Neural cell (in vitro differentiated cells): Measurements from ENCODE around the gene OBSCN. TPM values are rescaled to one million over a fixed set of nuclear protein-coding genes. Genes with fewer than 3 reads are reported as not detected.

Source experiments
- H2AFZ ChIP-seq: fragments of 200-600, 300-800 bp; sonication (generic), shearing (Covaris generic); 2 replicates; pipeline ENCODE4 v1.6.0; 2014; ENCODE audit warnings: low read depth, mild to moderate bottlenecking, antibody characterized with exemption, low read length, moderate library complexity
- H3F3A ChIP-seq: fragments of 200-600 bp; shearing (Covaris generic); 2 replicates; pipeline ENCODE4 v1.6.1; 2016; ENCODE audit warnings: mild to moderate bottlenecking, moderate library complexity, mixed read lengths, antibody characterized with exemption, low read length; ENCODE audit not compliant: insufficient read depth, poor library complexity, severe bottlenecking
- H3K27ac ChIP-seq: fragments of 200-600, 300-800 bp; sonication (generic), shearing (Covaris generic); 2 replicates; pipeline ENCODE4 v1.5.1; 2014; ENCODE audit warnings: mild to moderate bottlenecking, low read length, moderate library complexity
- H3K27me3 ChIP-seq: fragments of 300-800, 200-600 bp; sonication (generic), shearing (Covaris generic); 2 replicates; pipeline ENCODE4 v1.6.0; 2014; ENCODE audit warnings: mild to moderate bottlenecking, low read depth, low read length, moderate library complexity; ENCODE audit not compliant: insufficient read depth
- H3K36me3 ChIP-seq: fragments of 300-800, 200-600 bp; sonication (generic), shearing (Covaris generic); 2 replicates; pipeline ENCODE4 v1.5.1; 2014; ENCODE audit warnings: mild to moderate bottlenecking, antibody characterized with exemption, low read length, moderate library complexity; ENCODE audit not compliant: insufficient read depth
- H3K4me2 ChIP-seq: fragments of 300-800, 200-600 bp; sonication (generic), shearing (Covaris generic); 2 replicates; pipeline ENCODE4 v1.6.0; 2014; ENCODE audit warnings: mild to moderate bottlenecking, low read length
- H3K4me3 ChIP-seq: fragments of 300-800, 200-600 bp; sonication (generic), shearing (Covaris generic); 2 replicates; pipeline ENCODE4 v1.5.1; 2014; ENCODE audit warnings: mild to moderate bottlenecking, low read length, moderate library complexity
- H3K79me2 ChIP-seq: fragments of 200-600 bp; shearing (Covaris generic); replicated peaks from 2 replicates; pipeline ENCODE4 v1.6.0; 2014; ENCODE audit warnings: mild to moderate bottlenecking, low read length, moderate library complexity; ENCODE audit not compliant: insufficient read depth
- H3K9ac ChIP-seq: fragments of 300-800, 200-600 bp; sonication (generic), shearing (Covaris generic); 2 replicates; pipeline ENCODE4 v1.6.1; 2016; ENCODE audit warnings: mild to moderate bottlenecking, low read length, mixed read lengths
- H3K9me2 ChIP-seq: fragments of 200-600 bp; shearing (Covaris generic); 2 replicates; pipeline ENCODE4 v1.6.1; 2016; ENCODE audit warnings: mild to moderate bottlenecking, low read length, mixed read lengths; ENCODE audit not compliant: insufficient read depth
- H3K9me3 ChIP-seq: fragments of 200-600, 300-800 bp; sonication (generic), shearing (Covaris generic); 2 replicates; pipeline ENCODE4 v1.6.1; 2016; ENCODE audit warnings: mild to moderate bottlenecking, mixed run types, low read length, moderate library complexity, mixed read lengths
- H4K20me1 ChIP-seq: fragments of 200-600 bp; shearing (Covaris generic); 2 replicates; pipeline ENCODE4 v1.6.1; 2016; ENCODE audit warnings: mild to moderate bottlenecking, mixed run types; ENCODE audit not compliant: insufficient read depth
- EP300 ChIP-seq: fragments of 450-650 bp; conservative IDR thresholded peaks from 2 replicates; pipeline ENCODE4 v1.6.1; 2014; ENCODE audit warnings: antibody characterized with exemption, mild to moderate bottlenecking, moderate library complexity; ENCODE audit not compliant: poor library complexity, severe bottlenecking
- EZH2 ChIP-seq: fragments of 200-600, 300-800 bp; shearing (Covaris generic), sonication (generic); IDR thresholded peaks from 2 replicates; pipeline ENCODE4 v1.6.1; 2014; ENCODE audit warnings: antibody characterized with exemption, low read length, borderline replicate concordance, mild to moderate bottlenecking; ENCODE audit not compliant: insufficient read depth, poor library complexity, severe bottlenecking
- MXI1 ChIP-seq: fragments of 450-650 bp; conservative IDR thresholded peaks from 2 replicates; pipeline ENCODE4 v1.6.1; 2014; ENCODE audit warnings: antibody characterized with exemption, mild to moderate bottlenecking; ENCODE audit not compliant: poor library complexity, severe bottlenecking
- POLR2AphosphoS5 ChIP-seq: IDR thresholded peaks from 2 replicates; pipeline ENCODE4 v1.6.1; 2012
- RAD21 ChIP-seq: fragments of 450-650 bp; conservative IDR thresholded peaks from 2 replicates; pipeline ENCODE4 v1.6.1; 2014; ENCODE audit warnings: antibody characterized with exemption, mild to moderate bottlenecking, moderate library complexity
- SMC3 ChIP-seq: fragments of 450-650 bp; conservative IDR thresholded peaks from 2 replicates; pipeline ENCODE4 v1.6.1; 2014; ENCODE audit warnings: antibody characterized with exemption, mild to moderate bottlenecking, moderate library complexity; ENCODE audit not compliant: poor library complexity
- TAF1 ChIP-seq: IDR thresholded peaks from 2 replicates; pipeline ENCODE4 v1.6.1; 2012; ENCODE audit warnings: low read depth
- polyA plus RNA-seq: library from polyadenylated mRNA; depleted of rRNA; stranded (reverse); fragments of >200 nt; gene quantifications from 2 replicates; pipeline ENCODE4 v1.2.3, GENCODE V29; 2014
- TF ChIP-seq, protein P1 (sequence below): IDR thresholded peaks from 2 replicates; pipeline ENCODE4 v1.6.1; 2012; ENCODE audit warnings: borderline replicate concordance
- TF ChIP-seq, protein P2 (sequence below): fragments of 450-650 bp; IDR thresholded peaks from 2 replicates; pipeline ENCODE4 v1.5.1; 2014; ENCODE audit warnings: antibody characterized with exemption, mild to moderate bottlenecking, moderate library complexity; ENCODE audit not compliant: poor library complexity, severe bottlenecking

OBSCN gene
- polyA plus RNA-seq, 1 donor from 2014 or later: 7.2 TPM

DNA sequence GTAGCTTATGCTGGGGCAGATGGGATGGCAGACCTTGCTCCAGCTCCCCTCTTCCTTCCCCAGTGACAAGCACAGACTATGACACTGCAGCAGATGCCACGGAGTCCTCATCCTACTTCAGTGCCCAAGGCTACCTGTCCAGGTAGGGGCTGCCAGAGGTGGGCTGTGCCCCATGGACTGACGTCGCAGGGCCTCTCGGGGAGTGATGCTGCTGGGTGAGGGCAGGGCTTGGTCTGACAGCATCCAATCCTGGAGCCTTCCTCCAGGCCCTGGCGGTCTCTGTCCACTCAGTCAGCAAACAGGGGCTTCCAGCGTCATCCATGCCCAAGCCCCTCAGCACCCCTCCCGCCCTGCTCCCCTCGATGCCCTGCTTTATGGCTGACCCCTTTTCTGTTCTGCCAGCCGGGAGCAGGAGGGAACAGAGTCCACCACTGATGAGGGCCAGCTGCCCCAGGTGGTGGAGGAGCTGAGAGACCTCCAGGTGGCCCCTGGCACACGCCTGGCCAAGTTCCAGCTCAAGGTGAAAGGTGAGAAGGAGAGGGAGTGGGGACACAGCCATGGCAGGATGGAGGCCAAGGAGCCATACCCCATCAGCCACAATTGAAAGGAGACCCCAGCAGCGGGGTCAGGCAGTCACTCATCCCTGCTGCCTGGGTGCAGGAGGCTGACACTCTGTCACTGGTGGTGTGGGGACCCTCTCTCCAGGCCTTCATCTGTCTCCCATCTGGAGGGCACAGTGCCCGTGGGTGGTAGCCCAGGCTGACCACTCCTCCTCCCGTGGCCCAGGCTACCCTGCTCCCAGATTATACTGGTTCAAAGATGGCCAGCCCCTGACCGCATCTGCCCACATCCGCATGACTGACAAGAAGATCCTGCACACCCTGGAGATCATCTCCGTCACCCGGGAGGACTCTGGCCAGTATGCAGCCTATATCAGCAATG is 125.2 kb downstream of the OBSCN start:
- no peaks in the 10 kb centered on the region for H3K9me2 ChIP-seq
- no peak overlapping the region for H2AFZ ChIP-seq
- no peaks in the 10 kb centered on the region for H3K9me3 ChIP-seq
- H4K20me1 ChIP-seq: no peaks in the 10 kb centered on the region
- H3K4me3 ChIP-seq: no peak overlapping the region
- H3K4me2 ChIP-seq: no peak overlapping the region
- H3K36me3 ChIP-seq: no peaks in the 10 kb centered on the region
- H3K9ac ChIP-seq: no peak overlapping the region
- H3K79me2 ChIP-seq: no peaks in the 10 kb centered on the region
- no peaks in the 10 kb centered on the region for H3K27me3 ChIP-seq
- H3F3A ChIP-seq: no peaks in the 10 kb centered on the region
- no peak for TF ChIP-seq EZH2
- no peak for TF ChIP-seq MXI1
- TF ChIP-seq EP300: no peak
- no peak overlapping the region for H3K27ac ChIP-seq

DNA sequence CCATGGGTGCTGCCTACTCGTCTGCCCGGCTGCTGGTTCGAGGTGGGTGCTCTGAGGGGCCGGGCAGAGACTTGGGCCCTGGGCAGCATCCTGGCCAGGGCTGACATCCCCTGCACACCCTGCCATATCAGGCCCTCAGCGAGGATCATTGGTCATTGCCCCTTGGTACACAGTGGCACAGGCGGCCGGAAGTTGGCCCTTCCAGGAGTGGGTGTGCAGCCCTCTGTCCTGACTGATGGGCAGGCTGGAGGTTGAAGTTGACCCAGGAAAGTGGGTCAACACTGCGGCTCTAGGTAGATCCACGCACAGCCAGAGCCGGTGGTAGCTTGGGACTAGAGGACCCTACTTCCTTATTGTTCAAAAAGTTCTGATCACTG is 125.9 kb downstream of the OBSCN start:
- Histone ChIP-seq H2AFZ (no peak overlapping the region), H3K27ac (no peak overlapping the region), H3K27me3 (no peaks in the 10 kb centered on the region), H4K20me1 (no peaks in the 10 kb centered on the region), H3K9me3 (no peaks in the 10 kb centered on the region), H3K4me3 (no peak overlapping the region), H3K9me2 (no peaks in the 10 kb centered on the region), H3K9ac (no peak overlapping the region), H3K36me3 (no peaks in the 10 kb centered on the region), H3F3A (no peaks in the 10 kb centered on the region), H3K4me2 (no peak overlapping the region), H3K79me2 (no peaks in the 10 kb centered on the region)
- TF ChIP-seq EZH2 (no peak), TAF1 (no peak), EP300 (no peak), MXI1 (no peak), SMC3 (no peak), RAD21 (no peak), POLR2AphosphoS5 (no peak)
- TF ChIP-seq, protein P1, sequence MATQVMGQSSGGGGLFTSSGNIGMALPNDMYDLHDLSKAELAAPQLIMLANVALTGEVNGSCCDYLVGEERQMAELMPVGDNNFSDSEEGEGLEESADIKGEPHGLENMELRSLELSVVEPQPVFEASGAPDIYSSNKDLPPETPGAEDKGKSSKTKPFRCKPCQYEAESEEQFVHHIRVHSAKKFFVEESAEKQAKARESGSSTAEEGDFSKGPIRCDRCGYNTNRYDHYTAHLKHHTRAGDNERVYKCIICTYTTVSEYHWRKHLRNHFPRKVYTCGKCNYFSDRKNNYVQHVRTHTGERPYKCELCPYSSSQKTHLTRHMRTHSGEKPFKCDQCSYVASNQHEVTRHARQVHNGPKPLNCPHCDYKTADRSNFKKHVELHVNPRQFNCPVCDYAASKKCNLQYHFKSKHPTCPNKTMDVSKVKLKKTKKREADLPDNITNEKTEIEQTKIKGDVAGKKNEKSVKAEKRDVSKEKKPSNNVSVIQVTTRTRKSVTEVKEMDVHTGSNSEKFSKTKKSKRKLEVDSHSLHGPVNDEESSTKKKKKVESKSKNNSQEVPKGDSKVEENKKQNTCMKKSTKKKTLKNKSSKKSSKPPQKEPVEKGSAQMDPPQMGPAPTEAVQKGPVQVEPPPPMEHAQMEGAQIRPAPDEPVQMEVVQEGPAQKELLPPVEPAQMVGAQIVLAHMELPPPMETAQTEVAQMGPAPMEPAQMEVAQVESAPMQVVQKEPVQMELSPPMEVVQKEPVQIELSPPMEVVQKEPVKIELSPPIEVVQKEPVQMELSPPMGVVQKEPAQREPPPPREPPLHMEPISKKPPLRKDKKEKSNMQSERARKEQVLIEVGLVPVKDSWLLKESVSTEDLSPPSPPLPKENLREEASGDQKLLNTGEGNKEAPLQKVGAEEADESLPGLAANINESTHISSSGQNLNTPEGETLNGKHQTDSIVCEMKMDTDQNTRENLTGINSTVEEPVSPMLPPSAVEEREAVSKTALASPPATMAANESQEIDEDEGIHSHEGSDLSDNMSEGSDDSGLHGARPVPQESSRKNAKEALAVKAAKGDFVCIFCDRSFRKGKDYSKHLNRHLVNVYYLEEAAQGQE: no peak
- TF ChIP-seq, protein P2, sequence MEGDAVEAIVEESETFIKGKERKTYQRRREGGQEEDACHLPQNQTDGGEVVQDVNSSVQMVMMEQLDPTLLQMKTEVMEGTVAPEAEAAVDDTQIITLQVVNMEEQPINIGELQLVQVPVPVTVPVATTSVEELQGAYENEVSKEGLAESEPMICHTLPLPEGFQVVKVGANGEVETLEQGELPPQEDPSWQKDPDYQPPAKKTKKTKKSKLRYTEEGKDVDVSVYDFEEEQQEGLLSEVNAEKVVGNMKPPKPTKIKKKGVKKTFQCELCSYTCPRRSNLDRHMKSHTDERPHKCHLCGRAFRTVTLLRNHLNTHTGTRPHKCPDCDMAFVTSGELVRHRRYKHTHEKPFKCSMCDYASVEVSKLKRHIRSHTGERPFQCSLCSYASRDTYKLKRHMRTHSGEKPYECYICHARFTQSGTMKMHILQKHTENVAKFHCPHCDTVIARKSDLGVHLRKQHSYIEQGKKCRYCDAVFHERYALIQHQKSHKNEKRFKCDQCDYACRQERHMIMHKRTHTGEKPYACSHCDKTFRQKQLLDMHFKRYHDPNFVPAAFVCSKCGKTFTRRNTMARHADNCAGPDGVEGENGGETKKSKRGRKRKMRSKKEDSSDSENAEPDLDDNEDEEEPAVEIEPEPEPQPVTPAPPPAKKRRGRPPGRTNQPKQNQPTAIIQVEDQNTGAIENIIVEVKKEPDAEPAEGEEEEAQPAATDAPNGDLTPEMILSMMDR: no peak
